Body of pancreas (tissue), 4 donors: ENCODE measurements around the gene SRM.

ENCODE experiments used
- POLR2A ChIP-seq, 3 donors: fragments of 450-650 bp; IDR thresholded peaks; one replicate each; pipeline ENCODE4 v1.6.1; 2016; ENCODE audit warnings: antibody characterized with exemption in 3 of 3, mild to moderate bottlenecking in 2 of 3
- TF ChIP-seq, protein P1 (sequence below), 7 experiments: fragments of 450-650 bp in 4 of 7; fragments of 200-600 bp in 3 of 7; sonication (generic) in 3 of 7; IDR thresholded peaks; one replicate each; pipeline ENCODE4 v1.5.1; 2016 to 2019; ENCODE audit warnings: antibody characterized with exemption in 7 of 7

DNA sequence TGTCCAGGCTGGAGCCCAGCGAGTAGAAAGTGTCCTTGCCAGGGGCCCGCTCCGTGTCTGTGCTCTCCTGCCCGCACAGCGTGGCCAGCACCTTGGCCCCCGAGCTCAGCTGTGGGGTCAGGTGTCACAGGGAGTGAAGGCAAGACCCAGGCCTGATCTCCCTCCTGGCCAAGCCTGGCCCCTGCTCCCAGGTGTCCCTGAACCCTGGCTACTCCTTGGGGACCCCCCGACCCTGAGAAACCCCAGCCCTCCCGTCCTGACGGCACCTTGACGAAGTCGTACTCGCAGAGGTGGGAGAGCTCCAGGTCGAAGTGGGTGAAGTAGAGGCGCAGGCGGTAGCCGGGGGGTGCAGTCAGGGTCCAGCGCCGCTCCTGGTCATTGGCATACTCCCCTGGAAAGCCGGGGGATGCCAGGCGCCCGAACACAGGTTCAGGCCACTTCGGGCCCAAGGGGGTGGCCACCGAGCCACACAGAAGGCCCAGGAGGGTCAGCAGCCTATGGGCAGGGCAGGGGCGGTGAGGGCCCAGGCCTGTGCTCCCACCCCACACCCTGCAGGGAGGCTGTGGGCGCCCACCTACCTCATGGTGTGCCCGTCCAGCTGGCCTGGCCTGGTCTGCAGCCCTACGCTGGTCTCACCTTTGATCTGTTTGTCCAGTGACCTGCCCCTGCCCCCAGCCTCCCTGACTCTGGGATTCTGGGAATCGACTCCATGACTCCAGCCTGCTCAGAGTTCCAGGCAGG lies 13.0 kb downstream of the SRM start, which contains the start of gene MASP2:
- TF ChIP-seq POLR2A (IDR thresholded peaks at IDR 0.05): no peak
- TF ChIP-seq, protein P1, sequence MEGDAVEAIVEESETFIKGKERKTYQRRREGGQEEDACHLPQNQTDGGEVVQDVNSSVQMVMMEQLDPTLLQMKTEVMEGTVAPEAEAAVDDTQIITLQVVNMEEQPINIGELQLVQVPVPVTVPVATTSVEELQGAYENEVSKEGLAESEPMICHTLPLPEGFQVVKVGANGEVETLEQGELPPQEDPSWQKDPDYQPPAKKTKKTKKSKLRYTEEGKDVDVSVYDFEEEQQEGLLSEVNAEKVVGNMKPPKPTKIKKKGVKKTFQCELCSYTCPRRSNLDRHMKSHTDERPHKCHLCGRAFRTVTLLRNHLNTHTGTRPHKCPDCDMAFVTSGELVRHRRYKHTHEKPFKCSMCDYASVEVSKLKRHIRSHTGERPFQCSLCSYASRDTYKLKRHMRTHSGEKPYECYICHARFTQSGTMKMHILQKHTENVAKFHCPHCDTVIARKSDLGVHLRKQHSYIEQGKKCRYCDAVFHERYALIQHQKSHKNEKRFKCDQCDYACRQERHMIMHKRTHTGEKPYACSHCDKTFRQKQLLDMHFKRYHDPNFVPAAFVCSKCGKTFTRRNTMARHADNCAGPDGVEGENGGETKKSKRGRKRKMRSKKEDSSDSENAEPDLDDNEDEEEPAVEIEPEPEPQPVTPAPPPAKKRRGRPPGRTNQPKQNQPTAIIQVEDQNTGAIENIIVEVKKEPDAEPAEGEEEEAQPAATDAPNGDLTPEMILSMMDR (IDR thresholded peaks at IDR 0.05): no peak
